GM12878 (cell line): ENCODE results near the gene CMTR2. TPM values are rescaled to one million over a fixed set of nuclear protein-coding genes. Genes with fewer than 3 reads are reported as not detected.

ENCODE experiments used
- ATAC-seq: fragments of 200-7000 bp; cut with Tn5 transposase; 3 replicates; pipeline ENCODE4 v1.9.1; 2020; ENCODE audit warnings: mild to moderate bottlenecking, moderate library complexity
- BruUV-seq: library from RNA; stranded (reverse); fragments of 400-500 nt; replicated peaks from 2 replicates; lab custom pipeline; 2021; lab: Mats Ljungman, UMichigan
- CTCF ChIA-PET: fragments of 300-600 bp; sonication (Branson Sonifier 250); formaldehyde crosslinking; extraction: SDS; loops from one replicate; lab custom pipeline; 2021; ENCODE audit warnings: inconsistent platforms; lab: Yijun Ruan, JAX
- POLR2A ChIA-PET: fragments of 350-600 bp; formaldehyde crosslinking; extraction: SDS; loops from one replicate; lab custom pipeline; 2021; ENCODE audit warnings: inconsistent platforms; lab: Charles Lee
- RAD21 ChIA-PET: fragments of 300-600 bp; sonication (Branson Sonifier 250); formaldehyde crosslinking; loops from one replicate; lab custom pipeline; 2023; ENCODE audit warnings: antibody characterized with exemption; ENCODE audit not compliant: unreplicated experiment; lab: Charles Lee
- SMC1A ChIA-PET: fragments of 300-600 bp; sonication (Branson Sonifier 250); formaldehyde crosslinking; loops from one replicate; lab custom pipeline; 2023; ENCODE audit not compliant: unreplicated experiment, uncharacterized antibody; lab: Charles Lee
- DNase-seq: peaks from one replicate; pipeline ENCODE4 v3.0.0-alpha.2; 2011; ENCODE audit warnings: low read depth, low spot score
- FAIRE-seq: peaks from 3 replicates; lab custom pipeline; 2011; peaks lifted over from hg19 to GRCh38; lab: Jason Lieb, UNC
- H2AFZ ChIP-seq: 2 replicates; pipeline ENCODE4 v1.6.0; 2011; ENCODE audit warnings: low read depth, low read length, control low read depth; ENCODE audit not compliant: control insufficient read depth
- H3K27ac ChIP-seq: 2 replicates; pipeline ENCODE4 v1.5.1; 2011; ENCODE audit warnings: control low read depth; ENCODE audit not compliant: control insufficient read depth, insufficient read depth
- H3K27me3 ChIP-seq, 2 experiments: replicated peaks in 1 of 2; 2 replicates each; pipeline versions ENCODE4 v1.6.0 to v1.6.1; 2011; ENCODE audit warnings: low read length in 1 of 2; ENCODE audit not compliant: control insufficient read depth in 2 of 2, insufficient read depth in 2 of 2
- H3K36me3 ChIP-seq, 2 experiments: 2 replicates each; pipeline ENCODE4 v1.5.1; 2011; ENCODE audit warnings: low read length in 1 of 2; ENCODE audit not compliant: control insufficient read depth in 2 of 2, insufficient read depth in 2 of 2
- H3K4me1 ChIP-seq: 2 replicates; pipeline ENCODE4 v1.6.1; 2011; ENCODE audit warnings: mild to moderate bottlenecking, low read length, moderate library complexity, mixed read lengths; ENCODE audit not compliant: control insufficient read depth, insufficient read depth
- H3K4me2 ChIP-seq: 2 replicates; pipeline ENCODE4 v1.6.0; 2011; ENCODE audit warnings: control low read depth; ENCODE audit not compliant: control insufficient read depth, insufficient read depth
- H3K4me3 ChIP-seq: fragments of 200-600 bp; sonication (generic); 2 replicates; pipeline ENCODE4 v1.5.1; 2016
- H3K79me2 ChIP-seq: 2 replicates; pipeline ENCODE4 v1.6.0; 2011; ENCODE audit warnings: low read length; ENCODE audit not compliant: control insufficient read depth, insufficient read depth
- H3K9ac ChIP-seq: 2 replicates; pipeline ENCODE4 v1.8.0; 2011; ENCODE audit warnings: low read length, control low read depth, mixed read lengths; ENCODE audit not compliant: control insufficient read depth, insufficient read depth
- H3K9me3 ChIP-seq: replicated peaks from 3 replicates; pipeline ENCODE4 v1.5.1; 2011; ENCODE audit warnings: mild to moderate bottlenecking, low read length; ENCODE audit not compliant: control insufficient read depth, insufficient read depth
- H4K20me1 ChIP-seq: 2 replicates; pipeline ENCODE4 v1.6.0; 2011; ENCODE audit not compliant: control insufficient read depth, insufficient read depth
- BCL11A ChIP-seq: IDR thresholded peaks from 2 replicates; pipeline ENCODE4 v1.6.1; 2011; ENCODE audit warnings: low read depth, low read length
- JUNB ChIP-seq: IDR thresholded peaks from 2 replicates; pipeline ENCODE4 v1.6.1; 2016; ENCODE audit warnings: antibody characterized with exemption, mild to moderate bottlenecking
- WGBS: methylation state at CpG from one replicate; pipeline ENCODE4 v1.1.6; 2016; ENCODE audit warnings: low lambda C conversion rate; ENCODE audit not compliant: insufficient replicate concordance, insufficient coverage; ENCODE audit errors: missing lambda C conversion rate; 5-methylcytosine and 5-hydroxymethylcytosine counted together
- in situ Hi-C: fragments of 300-500 bp; cut with MboI; formaldehyde crosslinking; loops from 9 replicates; pipeline ENCODE4 v1.14.3; 2018; ENCODE audit warnings: mixed read lengths
- intact Hi-C: fragments of 100-400 bp; cut with micrococcal nuclease; formaldehyde crosslinking; loops from one replicate; pipeline ENCODE4 v1.14.2; 2022; ENCODE audit not compliant: unreplicated experiment
- polyA plus RNA-seq, 11 experiments: library from polyadenylated mRNA; depleted of rRNA in 4 of 11; unstranded in 6 of 11; stranded (reverse) in 5 of 11; fragments of >200 nt; fragmentation: Nextera tagmentation in 4 of 11; fragmentation: Illumina TruSeq in 1 of 11; extraction: Ambion mirVana in 4 of 11; extraction: Trizol in 1 of 11; gene quantifications; 1 replicate in 1 of 11; 2 replicates in 10 of 11; pipeline versions ENCODE4 v1.2.1 to v1.2.3, GENCODE V29; 2011 to 2016; ENCODE audit warnings: inconsistent platforms in 2 of 11, missing spikeins in 2 of 11, low read depth in 1 of 11
- total RNA-seq, 4 experiments: library from RNA; depleted of rRNA in 3 of 4; stranded (reverse); fragments of >200 nt in 3 of 4; fragmentation: Illumina TruSeq in 1 of 4; extraction: Trizol in 1 of 4; gene quantifications; 2 replicates each; pipeline versions ENCODE4 v1.2.1 to v1.2.3, GENCODE V29; 2013 to 2021
- TF ChIP-seq, protein P1 (sequence below): fragments of 450-650 bp; IDR thresholded peaks from 2 replicates; pipeline ENCODE4 v1.6.1; 2017; ENCODE audit warnings: borderline replicate concordance

The CMTR2 gene
- total and polyA plus RNA-seq, 10 of the 15 experiments (the other 5 are each of a cell fraction or from before 2014, with no cell fraction given) = 6.5 to 37.0 (median 20.9) TPM

DNA sequence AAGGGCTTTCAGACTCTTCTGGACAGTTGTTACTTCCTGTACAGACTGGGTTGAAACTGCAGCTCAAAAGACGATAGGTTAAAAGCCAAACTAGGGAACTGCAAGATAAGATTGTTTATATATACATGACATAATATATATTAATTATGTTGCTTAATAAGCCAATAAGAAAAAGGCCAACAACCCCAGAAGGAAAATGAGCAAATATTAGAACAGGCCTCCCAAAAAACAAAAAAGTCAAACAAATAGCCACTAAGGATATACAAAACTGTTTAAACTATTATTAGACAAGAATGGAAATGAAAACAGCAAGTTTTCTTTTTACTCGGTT is 495 bp upstream of the CMTR2 start (continued):
- TF ChIP-seq, protein P1, sequence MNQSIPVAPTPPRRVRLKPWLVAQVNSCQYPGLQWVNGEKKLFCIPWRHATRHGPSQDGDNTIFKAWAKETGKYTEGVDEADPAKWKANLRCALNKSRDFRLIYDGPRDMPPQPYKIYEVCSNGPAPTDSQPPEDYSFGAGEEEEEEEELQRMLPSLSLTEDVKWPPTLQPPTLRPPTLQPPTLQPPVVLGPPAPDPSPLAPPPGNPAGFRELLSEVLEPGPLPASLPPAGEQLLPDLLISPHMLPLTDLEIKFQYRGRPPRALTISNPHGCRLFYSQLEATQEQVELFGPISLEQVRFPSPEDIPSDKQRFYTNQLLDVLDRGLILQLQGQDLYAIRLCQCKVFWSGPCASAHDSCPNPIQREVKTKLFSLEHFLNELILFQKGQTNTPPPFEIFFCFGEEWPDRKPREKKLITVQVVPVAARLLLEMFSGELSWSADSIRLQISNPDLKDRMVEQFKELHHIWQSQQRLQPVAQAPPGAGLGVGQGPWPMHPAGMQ = no peak

DNA sequence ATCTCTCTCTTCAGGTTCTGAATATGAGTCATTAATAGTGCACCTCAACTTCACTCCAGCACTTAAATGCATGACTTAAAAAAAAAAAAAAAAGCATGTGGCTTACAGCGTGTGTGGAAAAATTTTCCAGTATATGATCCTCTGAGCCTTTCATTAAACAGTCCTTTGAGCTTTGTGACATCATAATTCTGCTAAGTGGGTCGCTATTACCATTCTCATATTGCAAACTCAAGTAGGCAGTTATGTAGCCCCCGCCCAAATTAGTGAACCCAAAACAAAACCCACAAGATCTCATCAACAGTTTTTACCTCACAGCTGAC is 672 bp downstream of the CMTR2 start:
- H3K27ac ChIP-seq = peak overlapping the region; percentile 88
- peak overlapping the region; percentile 80 for H3K4me3 ChIP-seq
- DNase-seq = no peak
- peak overlapping the region; percentile 66 for H3K4me2 ChIP-seq
- peaks cover 17% of the 10 kb centered on the region for H3K79me2 ChIP-seq
- FAIRE-seq = no peak
- H2AFZ ChIP-seq = peak overlapping the region; percentile 83
- in situ Hi-C loops (no loop called here), intact Hi-C loops (no loop called here)
- POLR2A ChIA-PET = interaction anchor here (0.6 to 0.9 kb wide), 2 partner anchors 8 to 320 kb away, joined by 3 to 5 read pairs; no protein-coding TSS in a partner anchor
- 6% methylated on average over 3 of the region's 3 CpGs for WGBS
- SMC1A ChIA-PET = no interaction called here
- H3K36me3 ChIP-seq = peaks cover 0 to 15% of the 10 kb centered on the region in 2 experiments; a peak in 2 of 4 replicates
- TF ChIP-seq BCL11A (no peak), JUNB (peak; percentile 32; the same call in 1 of the 2 replicates)
- peak overlapping the region; percentile 90 for H3K9ac ChIP-seq
- H3K4me1 ChIP-seq = peaks cover 7% of the 10 kb centered on the region
- peak; percentile 4; the same call in 2 of the 3 replicates for ATAC-seq
- H3K27me3 ChIP-seq = no peaks in the 10 kb centered on the region
- H3K9me3 ChIP-seq = no peaks in the 10 kb centered on the region; the same call in 2 of the 3 replicates
- RAD21 ChIA-PET = interaction anchor here (1.2 to 2.1 kb wide), 2 partner anchors 23 to 517 kb away, joined by 3 to 13 read pairs; no protein-coding TSS in a partner anchor
- no peaks in the 10 kb centered on the region for H4K20me1 ChIP-seq
- no TSS peak for BruUV-seq
- CTCF ChIA-PET = interaction anchor here (0.5 to 1.0 kb wide), 3 partner anchors 27 to 1370 kb away, joined by 3 read pairs; no protein-coding TSS in a partner anchor
